NT2/D1 (cell line): ENCODE results near the gene CD34.

Source experiments
- SUZ12 ChIP-seq: IDR thresholded peaks from 2 replicates; pipeline ENCODE4 v1.6.1; 2011; ENCODE audit not compliant: insufficient read length, insufficient read depth; ENCODE audit errors: extremely low read depth
- YY1 ChIP-seq: IDR thresholded peaks from 2 replicates; pipeline ENCODE4 v1.6.1; 2011; ENCODE audit not compliant: insufficient read length, insufficient read depth
- ZNF274 ChIP-seq: IDR thresholded peaks from 2 replicates; pipeline ENCODE4 v1.6.1; 2011; ENCODE audit warnings: mild to moderate bottlenecking, low read depth, low read length

DNA sequence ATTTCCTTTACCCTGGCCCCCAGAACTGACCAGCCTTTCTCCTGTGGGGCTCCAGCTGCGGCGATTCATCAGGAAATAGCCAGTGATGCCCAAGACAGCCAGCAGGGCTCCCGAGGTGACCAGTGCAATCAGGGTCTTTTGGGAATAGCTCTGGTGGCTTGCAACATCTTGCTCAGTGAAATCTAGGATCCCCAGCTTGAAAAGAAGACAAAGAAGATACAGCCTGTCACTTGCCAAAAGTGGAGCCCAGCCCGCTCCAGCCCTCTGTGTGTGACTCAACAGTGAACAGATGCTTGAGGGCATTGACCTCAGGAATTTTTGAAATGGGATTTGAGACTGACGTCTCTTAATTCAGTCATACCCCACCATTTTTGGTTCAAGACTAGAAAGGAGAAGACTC lies 22.3 kb downstream of the CD34 start:
- TF ChIP-seq SUZ12 (no peak), ZNF274 (no peak), YY1 (no peak)
